Stimulated activated CD4-positive, alpha-beta T cell treated with anti-CD3 and anti-CD28 coated beads, Interleukin-15, amount 100 ng/mL, for 1 hour (primary cell): ENCODE data around the gene TENM4.

Source experiments
- DNase-seq, 2 donors: peaks; one replicate each; pipeline ENCODE4 v3.0.0-alpha.2; 2020; ENCODE audit warnings: low read depth in 1 of 2, low spot score in 1 of 2

The TENM4 gene

GRCh38 chr11:79186669-79187068, 254.2 kb downstream of the TENM4 start:
- DNase-seq, result no peak

GRCh38 chr11:79185351-79185750, 255.5 kb downstream of the TENM4 start:
- no peak for DNase-seq

GRCh38 chr11:79184285-79184684, 256.5 kb downstream of the TENM4 start:
- no peak for DNase-seq

GRCh38 chr11:79182794-79183193, 258.0 kb downstream of the TENM4 start:
- no peak for DNase-seq

GRCh38 chr11:79179087-79179486, 261.7 kb downstream of the TENM4 start:
- no peak for DNase-seq

- no peak for DNase-seq
Measured at GRCh38 chr11:79174045-79175008, 266.5 kb downstream of the TENM4 start.

- DNase-seq, result no peak
Measured at GRCh38 chr11:79173615-79174014, 267.2 kb downstream of the TENM4 start.

GRCh38 chr11:79170321-79170720, 270.5 kb downstream of the TENM4 start:
- DNase-seq, result no peak

GRCh38 chr11:79168530-79169110, 272.2 kb downstream of the TENM4 start:
- DNase-seq, result no peak

- no peak for DNase-seq
Measured at GRCh38 chr11:79167510-79168188, 273.2 kb downstream of the TENM4 start.

GRCh38 chr11:79165908-79166307, 274.9 kb downstream of the TENM4 start:
- DNase-seq, result no peak

GRCh38 chr11:79160791-79161403, 279.9 kb downstream of the TENM4 start:
- no peak for DNase-seq

GRCh38 chr11:79159657-79160450, 281.0 kb downstream of the TENM4 start:
- no peak for DNase-seq

GRCh38 chr11:79157738-79158137, 283.1 kb downstream of the TENM4 start:
- DNase-seq, result no peak

GRCh38 chr11:79156031-79156430, 284.8 kb downstream of the TENM4 start:
- no peak for DNase-seq

- no peak for DNase-seq
Measured at GRCh38 chr11:79155237-79155636, 285.6 kb downstream of the TENM4 start.

- DNase-seq, result no peak
Measured at GRCh38 chr11:79152511-79152910, 288.3 kb downstream of the TENM4 start.

- DNase-seq, result no peak
Measured at GRCh38 chr11:79151396-79151795, 289.4 kb downstream of the TENM4 start.

GRCh38 chr11:79150966-79151365, 289.9 kb downstream of the TENM4 start:
- DNase-seq, result no peak

- no peak for DNase-seq
Measured at GRCh38 chr11:79150320-79150719, 290.5 kb downstream of the TENM4 start.

- DNase-seq, result no peak
Measured at GRCh38 chr11:79147731-79148130, 293.1 kb downstream of the TENM4 start.
